Prostate gland (tissue), 2 donors: ENCODE results near the gene STAC.

ENCODE experiments used
- CTCF ChIP-seq, 4 experiments: fragments of 200-600 bp in 2 of 4; fragments of 450-650 bp in 2 of 4; sonication (generic) in 2 of 4; IDR thresholded peaks; 1 replicate in 3 of 4; 2 replicates in 1 of 4; pipeline ENCODE4 v1.5.1; 2016 to 2019; ENCODE audit warnings: antibody characterized with exemption in 4 of 4, mild to moderate bottlenecking in 2 of 4, moderate library complexity in 2 of 4
- POLR2AphosphoS5 ChIP-seq: sonication (generic); formaldehyde crosslinking; IDR thresholded peaks from one replicate; pipeline ENCODE4 v1.6.1; 2017; ENCODE audit warnings: antibody characterized with exemption

GRCh38 chr3:36591959-36592358 lies 211.7 kb downstream of the STAC start:
- TF ChIP-seq CTCF (IDR thresholded peaks at IDR 0.05) (no peak), POLR2AphosphoS5 (no peak)
